T-helper 2 cell (primary cell): ENCODE measurements around the gene OR10H3.
"Not testable (repeated sequence)": the region's sequence is repeated elsewhere in the genome, so short reads cannot be mapped to it uniquely, and the experiment has no call there.

Source experiments
- DNase-seq, 5 experiments: peaks; one replicate each; pipeline versions ENCODE4 v3.0.0 to v3.0.0-alpha.2; 2012 to 2022
- total RNA-seq, 2 donors: gene quantifications; one replicate each; lab custom pipeline; 2026; lab: John Stamatoyannopoulos, UW

The OR10H3 gene
- total RNA-seq: 0 reads per million in 2 donors

DNA sequence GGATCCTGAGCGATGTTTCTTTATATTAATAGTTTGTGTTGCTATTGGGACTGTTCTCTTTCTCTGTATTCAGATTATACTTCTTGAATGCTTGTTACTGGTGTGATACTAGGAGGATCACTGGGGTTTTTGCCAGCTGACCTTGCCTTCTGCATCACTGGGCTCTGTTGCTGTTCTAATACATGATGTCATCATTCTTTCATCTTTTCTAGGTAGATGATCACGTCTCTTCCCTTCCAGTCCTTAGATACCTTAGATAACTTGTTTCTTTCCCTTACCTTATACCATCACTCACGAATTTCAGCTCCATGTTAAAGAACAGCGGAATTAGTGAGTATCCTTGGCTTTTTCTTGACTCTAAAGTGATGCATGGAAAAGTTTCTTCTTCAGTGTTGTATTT lies at the start of gene OR10H3:
OR10H3 (plus strand) TSS at position 264 of the 400 bp plus-strand sequence. CDS start 3,408 bp downstream, outside the sequence.
- no peak for DNase-seq

GRCh38 chr19:15696654-15697194 lies 41.1 kb upstream of the OR10H3 start:
- DNase-seq: no peak

- DNase-seq: no peak
Measured at GRCh38 chr19:15701757-15702533, 35.8 kb upstream of the OR10H3 start.

DNA sequence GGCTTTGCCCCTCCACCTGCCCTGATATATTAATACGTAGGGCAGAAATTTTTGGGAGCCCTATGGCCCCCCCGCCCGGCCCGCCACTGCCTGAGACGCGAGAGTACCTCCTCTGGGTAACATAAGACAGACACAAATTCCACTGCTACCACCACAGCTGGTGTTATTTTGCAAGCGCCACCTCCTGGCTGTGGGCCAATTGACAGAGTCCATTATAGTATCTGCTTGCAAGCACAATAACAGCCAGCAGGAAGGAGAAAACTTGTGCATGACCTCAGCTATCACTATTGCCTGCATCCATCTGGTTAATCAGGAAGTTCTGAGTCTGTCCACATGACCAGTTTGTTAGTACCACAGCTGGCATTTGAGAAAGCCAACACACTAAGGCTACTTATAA lies 35.3 kb upstream of the OR10H3 start:
- peak in 1 of 5 experiments; percentile 41 for DNase-seq

GRCh38 chr19:15714638-15715037 lies 23.1 kb upstream of the OR10H3 start:
- no peak for DNase-seq

DNA sequence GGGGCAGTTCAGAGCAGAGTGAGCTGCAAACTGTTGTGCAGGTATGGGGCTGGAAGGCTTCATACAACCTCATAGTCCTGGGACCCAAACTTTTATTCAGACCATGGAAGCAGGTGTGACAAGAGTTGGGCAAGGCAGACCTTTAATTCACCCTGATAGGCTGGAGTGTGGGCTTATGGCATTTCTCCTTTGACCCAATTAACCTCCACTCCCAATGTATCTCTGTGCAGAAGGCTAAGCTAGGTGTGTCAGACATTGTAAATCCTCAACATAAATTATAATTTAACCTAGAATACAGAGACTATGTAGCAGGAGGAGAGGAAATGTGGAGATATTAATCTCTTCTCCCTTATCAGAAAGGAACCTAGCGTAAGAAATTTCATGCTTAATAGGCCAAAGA lies 22.1 kb upstream of the OR10H3 start:
- DNase-seq: no peak

DNA sequence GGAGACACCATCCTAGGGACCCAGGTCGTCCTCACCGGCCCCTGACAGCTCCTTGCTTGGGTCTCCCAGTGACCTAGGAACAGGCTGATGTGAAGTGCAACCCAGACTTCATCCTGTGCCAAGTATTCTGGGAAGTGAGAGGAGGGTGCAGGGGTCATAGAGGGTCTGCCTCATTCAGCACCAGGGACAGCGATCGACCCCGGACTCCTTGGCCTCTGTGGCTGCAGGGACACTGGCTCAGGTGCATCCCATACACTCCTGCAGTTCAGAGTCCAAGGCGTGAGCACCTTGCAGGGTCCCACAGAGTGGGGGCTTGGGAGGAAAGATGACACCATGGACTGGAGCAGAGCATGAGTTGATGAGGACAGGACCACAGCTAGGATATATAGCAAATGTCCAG lies 20.0 kb upstream of the OR10H3 start:
- no peak for DNase-seq

DNA sequence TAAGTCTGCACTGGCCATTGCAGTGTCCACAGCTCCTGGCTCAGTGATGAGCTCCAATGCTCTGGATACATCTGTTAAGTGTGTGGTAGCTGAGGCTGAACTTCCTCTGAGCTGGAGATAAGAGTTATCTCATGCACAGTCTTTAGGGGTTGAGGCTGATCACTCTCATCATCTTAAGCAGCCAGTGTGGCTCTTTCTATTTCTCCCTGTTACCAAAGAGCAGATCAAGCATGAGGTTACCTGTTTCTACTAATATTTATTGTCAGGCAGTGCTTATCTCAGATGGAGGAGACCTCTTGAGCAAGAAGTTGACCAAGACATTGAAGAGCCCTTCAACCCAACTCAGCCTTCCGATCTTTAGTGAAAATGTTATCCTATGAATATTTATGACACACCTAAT lies 16.5 kb upstream of the OR10H3 start:
- DNase-seq: no peak

DNA sequence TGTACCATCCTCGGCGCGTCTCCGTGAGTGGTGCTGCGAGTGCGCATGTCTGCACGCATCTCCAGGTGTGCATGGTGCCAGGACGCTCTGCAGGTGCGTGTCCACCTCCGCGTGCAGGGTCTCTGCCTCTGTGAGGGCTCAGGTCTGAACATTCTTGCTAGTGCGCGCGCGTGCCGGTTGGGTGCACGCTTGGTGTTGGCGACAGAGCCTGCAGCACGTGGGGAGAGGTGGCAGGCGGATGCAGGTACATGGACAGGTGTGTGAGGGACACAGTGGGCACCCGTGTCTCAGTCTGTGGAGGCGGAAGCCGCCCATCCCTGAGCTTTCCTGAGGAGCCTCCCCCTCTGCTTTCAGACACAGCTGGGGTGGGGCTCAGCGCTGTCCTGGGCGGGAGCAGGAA lies 14.8 kb upstream of the OR10H3 start:
- DNase-seq: no peak

GRCh38 chr19:15727724-15728123 lies 10.1 kb upstream of the OR10H3 start, which contains the start of gene OR10H2:
TSS of gene OR10H2 (plus strand) at chr19:15728024. CDS start at chr19:15728044, 20 bp downstream.
- no peak for DNase-seq

DNA sequence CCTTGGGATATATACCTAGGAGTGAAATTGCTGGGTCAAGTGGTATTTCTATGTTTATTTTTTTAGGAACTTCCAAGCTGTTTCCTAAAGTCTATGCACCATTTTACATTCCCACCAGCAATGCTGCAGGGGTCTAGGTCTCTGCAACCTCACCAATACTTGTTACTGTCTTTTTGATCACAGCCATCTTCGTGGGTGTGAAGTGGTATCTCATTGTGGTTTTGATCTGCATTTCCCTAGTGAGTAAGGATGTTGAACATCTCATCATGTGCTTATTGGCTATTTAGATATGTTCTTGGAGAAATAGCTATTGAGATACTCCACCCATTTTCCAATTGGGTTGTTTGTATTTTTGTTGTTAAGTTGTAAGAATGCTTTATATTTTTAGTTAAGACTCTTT lies 7.2 kb upstream of the OR10H3 start:
- DNase-seq: peak in 1 of 5 experiments; percentile 51

DNA sequence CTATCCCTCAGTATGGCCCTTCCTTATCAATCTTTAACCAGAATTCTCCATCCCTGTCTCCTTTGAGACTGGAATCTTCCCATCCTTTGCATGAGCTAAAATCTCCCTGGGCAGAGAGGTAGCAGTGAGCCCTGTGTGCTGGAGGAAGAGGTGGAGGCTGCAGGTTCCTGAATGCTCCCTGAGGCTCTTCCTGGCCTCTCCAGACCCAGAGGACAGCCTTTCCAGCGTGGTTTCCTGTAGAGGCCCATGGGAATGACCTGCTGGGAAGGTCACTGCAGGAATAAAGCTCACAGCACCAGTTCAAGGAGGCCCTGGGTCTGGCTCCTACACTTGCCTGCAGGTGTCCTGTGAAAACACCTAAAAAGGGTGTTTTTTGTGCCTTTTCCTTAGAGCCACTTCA lies 5.4 kb upstream of the OR10H3 start:
- DNase-seq: no peak

DNA sequence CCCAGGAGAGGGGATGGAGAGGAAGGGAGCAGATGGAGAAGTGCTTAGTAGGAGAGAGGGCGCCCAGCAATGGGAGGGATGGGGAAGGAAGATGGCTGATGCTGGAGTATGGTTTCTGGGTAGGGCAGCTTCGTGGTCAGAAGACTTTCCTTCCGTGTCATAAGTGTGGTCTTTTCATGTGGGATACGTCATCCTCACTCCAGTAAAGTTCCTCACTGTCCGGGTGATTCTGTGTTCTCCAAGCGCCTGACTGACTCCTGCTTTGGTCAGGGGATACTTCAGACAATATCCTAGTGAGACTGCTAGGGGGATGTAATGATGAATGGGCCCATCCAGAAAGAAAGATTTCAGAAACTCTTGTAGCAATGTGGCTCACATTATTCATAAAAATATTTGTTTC lies 3.9 kb upstream of the OR10H3 start:
- DNase-seq: no peak

GRCh38 chr19:15740785-15741184 lies 3.0 kb downstream of the OR10H3 start:
- DNase-seq: no peak

GRCh38 chr19:15748239-15748638 lies 10.5 kb downstream of the OR10H3 start:
- DNase-seq: no peak

GRCh38 chr19:15758379-15758778 lies 20.6 kb downstream of the OR10H3 start:
- no peak for DNase-seq

GRCh38 chr19:15759962-15760565 lies 22.3 kb downstream of the OR10H3 start:
- DNase-seq: no peak

- DNase-seq: no peak
Measured at GRCh38 chr19:15769586-15769985, 31.8 kb downstream of the OR10H3 start.

DNA sequence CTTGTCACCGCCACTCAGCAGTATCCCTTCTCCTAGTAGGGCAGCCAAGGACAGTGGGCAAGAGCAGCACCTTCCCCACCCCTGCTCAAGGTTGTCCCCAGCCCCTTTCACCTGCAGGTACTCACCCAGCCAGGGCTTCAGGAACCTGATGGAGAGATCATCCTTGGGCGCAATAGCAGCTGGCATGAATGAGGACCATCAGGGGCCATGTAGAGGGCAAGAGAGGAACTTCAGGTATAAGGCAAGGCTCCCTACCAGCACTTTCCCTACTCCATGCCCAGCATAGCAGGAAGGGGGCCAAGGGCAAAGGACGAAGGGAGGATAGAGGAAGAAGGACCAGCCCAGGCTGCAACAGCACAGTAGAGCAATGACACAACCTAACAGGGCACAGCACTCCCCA lies 36.4 kb downstream of the OR10H3 start:
- DNase-seq: not testable (repeated sequence)

DNA sequence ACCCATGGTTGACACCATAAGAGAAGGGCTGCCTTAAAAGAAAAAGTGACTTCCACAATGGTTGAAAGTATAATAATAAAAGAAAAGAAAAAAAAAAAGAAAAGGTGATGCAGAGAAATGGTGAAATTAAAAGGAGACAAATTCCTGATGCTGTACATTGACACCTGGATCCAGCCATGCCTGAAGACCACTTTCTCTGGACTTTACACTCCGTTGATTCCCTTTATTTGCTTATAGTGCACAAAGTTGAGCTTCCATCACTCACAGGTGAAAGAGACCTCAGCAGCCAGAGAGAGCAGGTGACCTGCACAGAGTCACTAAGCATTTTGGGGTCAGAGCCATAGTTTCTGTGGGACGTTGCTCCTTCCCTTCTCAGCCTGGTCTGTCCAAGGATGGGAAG lies 37.5 kb downstream of the OR10H3 start:
- no peak for DNase-seq

DNA sequence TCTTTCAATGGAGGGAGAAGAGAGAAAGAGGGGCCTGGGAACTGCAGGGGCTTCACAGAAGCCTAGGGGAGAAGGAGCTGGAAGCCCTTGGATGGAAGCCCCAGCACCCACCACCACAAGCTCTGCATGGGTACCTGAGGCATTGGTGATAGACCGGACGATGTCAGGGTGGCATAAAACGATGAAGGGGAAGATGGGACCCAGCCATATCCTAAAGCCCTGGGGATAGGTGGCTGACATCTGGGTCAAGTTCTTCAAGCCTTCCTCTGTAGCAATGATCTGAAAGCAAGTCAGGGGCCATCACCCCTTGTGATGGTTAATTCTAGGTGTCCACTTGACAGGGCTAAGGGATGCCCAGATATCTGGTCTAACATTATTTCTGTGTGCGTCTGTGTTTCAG lies 38.5 kb downstream of the OR10H3 start:
- DNase-seq: no peak

DNA sequence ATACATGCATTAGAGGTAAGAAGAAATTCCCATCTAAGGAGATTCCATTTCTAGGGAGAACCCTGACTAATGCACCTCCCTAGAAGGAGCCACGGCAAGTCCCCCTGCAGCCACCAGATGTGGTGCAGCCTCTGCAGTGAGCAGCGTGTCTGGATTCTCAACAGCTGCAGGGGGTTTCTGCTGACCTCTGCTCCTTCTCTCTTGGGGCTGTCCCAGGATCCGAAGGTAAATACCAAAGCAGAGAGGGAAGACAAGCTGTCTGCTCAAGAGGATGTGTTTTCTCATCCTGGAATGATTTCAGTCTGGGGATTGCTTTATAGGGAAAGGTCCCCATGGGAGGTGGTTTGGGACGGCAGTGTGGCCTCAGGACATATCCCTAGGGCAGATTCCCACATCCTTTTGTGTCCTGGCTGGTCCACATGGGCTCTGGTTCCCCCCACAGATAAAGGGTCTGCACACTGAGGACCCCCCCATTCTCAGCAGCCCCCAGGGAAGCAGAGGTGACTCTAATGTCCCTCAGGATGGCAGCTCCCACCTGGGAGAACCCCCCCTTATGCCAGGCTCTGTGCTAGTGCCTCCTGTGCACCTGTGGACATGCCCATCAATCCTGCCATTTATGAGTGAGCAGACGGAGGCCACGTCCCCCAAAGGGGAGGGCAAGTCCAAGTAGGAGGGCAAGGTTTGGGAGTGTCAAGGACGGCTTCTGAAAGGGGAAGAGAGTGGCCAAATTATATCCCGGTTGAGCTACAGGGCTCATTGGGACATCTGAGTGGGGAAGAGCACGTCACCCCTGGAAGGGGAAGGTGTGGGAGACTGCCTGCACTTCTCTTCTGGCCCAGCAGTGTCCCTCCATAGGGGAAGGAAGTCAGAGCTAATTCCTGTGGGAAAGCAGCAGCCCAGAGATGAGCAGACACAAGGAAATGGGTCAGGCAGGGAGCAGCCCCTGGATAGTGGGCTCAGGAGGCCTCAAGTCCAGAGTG lies 39.5 kb downstream of the OR10H3 start:
- DNase-seq: no peak
